HG02981 (cell line): Measurements from ENCODE around the gene PLEKHF1.
A peak's percentile ranks its signal among the peaks of the same experiment; 100 is the strongest.
"Not testable (repeated sequence)": the region's sequence is repeated elsewhere in the genome, so short reads cannot be mapped to it uniquely, and the experiment has no call there.

Experiments used
- ATAC-seq: cut with Tn5 transposase; IDR thresholded peaks from one replicate; pipeline ENCODE4 v1.9.1; 2021; ENCODE audit warnings: mild to moderate bottlenecking, moderate library complexity; ENCODE audit not compliant: unreplicated experiment

Gene PLEKHF1, protein sequence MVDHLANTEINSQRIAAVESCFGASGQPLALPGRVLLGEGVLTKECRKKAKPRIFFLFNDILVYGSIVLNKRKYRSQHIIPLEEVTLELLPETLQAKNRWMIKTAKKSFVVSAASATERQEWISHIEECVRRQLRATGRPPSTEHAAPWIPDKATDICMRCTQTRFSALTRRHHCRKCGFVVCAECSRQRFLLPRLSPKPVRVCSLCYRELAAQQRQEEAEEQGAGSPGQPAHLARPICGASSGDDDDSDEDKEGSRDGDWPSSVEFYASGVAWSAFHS

GRCh38 chr19:29665215-29665825 is at the start of gene PLEKHF1:
PLEKHF1 (plus strand) TSS chr19:29665461; CDS start chr19:29673840, 8,379 bp downstream.
- ATAC-seq, result peak; percentile 86

DNA sequence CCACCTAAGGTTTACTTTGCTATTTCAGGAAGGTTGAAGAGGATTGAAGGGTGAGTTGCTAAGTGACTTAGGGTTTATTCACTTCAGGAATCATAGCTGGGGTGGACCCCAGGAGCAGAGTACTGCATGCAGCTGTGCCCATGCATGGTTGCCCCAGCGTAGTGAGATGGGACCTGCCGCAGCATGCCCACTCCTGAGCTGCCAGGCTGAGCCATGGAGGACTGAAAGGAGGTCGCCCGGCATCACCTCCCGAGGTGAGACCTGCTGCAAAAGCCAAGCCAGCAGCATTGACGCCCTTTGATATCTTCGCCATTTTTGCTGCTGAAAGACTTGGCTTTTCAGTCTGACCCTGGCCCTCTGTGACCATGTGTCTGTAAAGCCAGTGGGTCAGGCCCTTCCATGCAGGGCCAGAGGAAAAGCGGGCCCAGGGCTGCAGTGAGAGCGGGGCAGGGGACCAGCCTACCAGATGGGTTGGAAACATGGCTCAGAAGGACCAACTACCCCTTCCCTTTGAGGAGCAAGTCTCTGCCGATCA is 49.3 kb upstream of the PLEKHF1 start:
- no peak for ATAC-seq

- no peak for ATAC-seq
Measured at GRCh38 chr19:29616541-29616940, 48.7 kb upstream of the PLEKHF1 start.

- no peak for ATAC-seq
Measured at GRCh38 chr19:29617366-29618266, 47.6 kb upstream of the PLEKHF1 start.

- ATAC-seq, result no peak
Measured at GRCh38 chr19:29618434-29618833, 46.8 kb upstream of the PLEKHF1 start.

GRCh38 chr19:29618871-29619270 is 46.4 kb upstream of the PLEKHF1 start:
- ATAC-seq, result no peak

GRCh38 chr19:29620931-29621351 is 44.3 kb upstream of the PLEKHF1 start:
- no peak for ATAC-seq

DNA sequence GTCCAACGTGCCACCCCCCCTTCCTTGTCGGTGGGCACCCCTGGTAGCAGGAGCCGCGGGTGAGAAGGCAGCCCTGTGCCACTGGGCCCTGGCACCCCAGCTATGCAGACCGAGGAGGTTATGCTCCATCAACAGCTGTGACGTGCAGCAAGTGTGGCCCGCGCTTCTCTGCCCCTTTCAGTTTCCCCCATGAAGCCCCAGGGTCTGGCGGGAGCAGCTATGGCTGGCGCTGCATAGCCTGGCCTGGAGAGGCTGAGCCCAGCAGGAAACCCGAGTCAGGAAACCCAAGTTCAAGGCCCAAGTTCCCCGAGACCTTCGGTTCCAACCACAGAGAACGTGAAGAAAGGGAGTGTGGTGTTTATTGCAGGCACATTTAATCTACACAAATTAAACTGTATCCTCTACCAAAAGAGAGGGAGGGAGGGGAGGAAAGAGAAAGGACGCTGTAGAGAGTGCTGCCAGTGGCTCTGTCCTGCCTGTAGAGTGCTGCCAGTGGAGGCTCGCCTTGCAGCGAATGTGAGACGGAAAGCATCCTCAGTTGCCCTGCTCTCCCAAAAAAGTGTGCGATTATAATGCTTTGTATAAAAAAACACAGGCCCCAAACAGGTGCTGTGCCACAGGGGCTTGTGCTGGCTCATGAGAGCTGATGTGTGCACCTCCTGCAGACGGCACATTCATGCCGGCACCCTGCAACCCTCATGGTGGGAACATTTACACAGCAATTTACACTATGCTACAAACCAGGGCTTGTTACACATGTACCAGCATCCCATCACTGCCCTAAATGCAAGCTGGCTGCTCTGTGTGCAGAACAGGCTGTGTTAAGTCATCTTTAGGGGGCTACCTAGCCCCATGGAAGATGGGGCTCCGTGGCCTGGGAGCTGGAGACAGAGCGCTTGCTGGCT is 42.8 kb upstream of the PLEKHF1 start:
- no peak for ATAC-seq

- no peak for ATAC-seq
Measured at GRCh38 chr19:29623726-29624488, 41.4 kb upstream of the PLEKHF1 start.

GRCh38 chr19:29624489-29625185 is 40.6 kb upstream of the PLEKHF1 start:
- ATAC-seq, result no peak

GRCh38 chr19:29625186-29625651 is 40.0 kb upstream of the PLEKHF1 start:
- ATAC-seq, result no peak

GRCh38 chr19:29626386-29626785 is 38.9 kb upstream of the PLEKHF1 start:
- ATAC-seq, result no peak

DNA sequence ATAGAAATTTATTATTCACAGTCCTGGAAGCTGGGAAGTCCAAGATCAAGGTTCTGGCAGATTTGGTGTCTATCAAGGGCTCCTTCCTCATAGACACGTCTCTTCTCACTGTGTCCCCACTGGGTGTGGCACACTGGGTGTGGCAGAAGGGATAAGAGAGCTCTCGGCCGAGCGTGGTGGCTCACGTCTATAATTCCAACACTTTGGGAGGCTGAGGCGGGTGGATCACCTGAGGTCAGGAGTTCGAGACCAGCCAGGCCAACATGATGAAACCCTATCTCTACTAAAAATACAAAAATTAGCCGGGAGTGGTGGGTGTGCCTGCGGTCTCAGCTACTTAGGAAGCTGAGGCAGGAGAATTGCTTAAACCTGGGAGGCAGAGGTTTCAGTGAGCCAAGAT is 38.4 kb upstream of the PLEKHF1 start:
- ATAC-seq, result not testable (repeated sequence)

GRCh38 chr19:29628661-29629385 is 36.4 kb upstream of the PLEKHF1 start:
- ATAC-seq, result no peak

- no peak for ATAC-seq
Measured at GRCh38 chr19:29629836-29630534, 35.3 kb upstream of the PLEKHF1 start.

- ATAC-seq, result no peak
Measured at GRCh38 chr19:29630655-29631054, 34.6 kb upstream of the PLEKHF1 start.

- ATAC-seq, result no peak
Measured at GRCh38 chr19:29631450-29631849, 33.8 kb upstream of the PLEKHF1 start.

GRCh38 chr19:29634002-29634401 is 31.3 kb upstream of the PLEKHF1 start:
- ATAC-seq, result no peak
